A549 (cell line): Measurements from ENCODE around the gene DAB2.

Source experiments
- CBX2 ChIP-seq: fragments of 200-600 bp; sonication (generic); IDR thresholded peaks from 2 replicates; pipeline ENCODE4 v1.6.1; 2016; ENCODE audit warnings: low read depth, mild to moderate bottlenecking, borderline replicate concordance
- CTCF ChIP-seq: fragments of >200 bp; sonication (Bioruptor Twin); formaldehyde crosslinking; IDR thresholded peaks from 3 replicates; pipeline ENCODE4 v1.5.1; 2016
- EHF ChIP-seq: fragments of 250-450 bp; sonication (Bioruptor Pico); IDR thresholded peaks from 2 replicates; pipeline ENCODE4 v1.5.0; 2020; ENCODE audit warnings: mild to moderate bottlenecking
- EP300 ChIP-seq, 2 experiments: fragments of >200 bp; sonication (Bioruptor Twin); formaldehyde crosslinking; IDR thresholded peaks; 2 replicates in 1 of 2; 3 replicates in 1 of 2; pipeline ENCODE4 v1.6.1; 2016 to 2017
- KDM1A ChIP-seq: fragments of 200-600 bp; sonication (generic); IDR thresholded peaks from 2 replicates; pipeline ENCODE4 v1.6.1; 2016; ENCODE audit warnings: low read depth, mild to moderate bottlenecking
- MAX ChIP-seq: IDR thresholded peaks from 2 replicates; pipeline ENCODE4 v1.6.1; 2012
- MAZ ChIP-seq: fragments of 150-350 bp; IDR thresholded peaks from 2 replicates; pipeline ENCODE4 v1.6.1; 2014; ENCODE audit warnings: antibody characterized with exemption, low read depth, low read length, borderline replicate concordance
- MYC ChIP-seq: IDR thresholded peaks from 2 replicates; pipeline ENCODE4 v1.6.1; 2012; ENCODE audit warnings: mild to moderate bottlenecking, inconsistent platforms, low read length, improper control_type of control experiment, borderline replicate concordance
- PHF8 ChIP-seq: fragments of 200-600 bp; sonication (generic); IDR thresholded peaks from 2 replicates; pipeline ENCODE4 v1.6.1; 2016; ENCODE audit warnings: low read depth, mild to moderate bottlenecking, antibody characterized with exemption, moderate library complexity, borderline replicate concordance
- POLR2A ChIP-seq: IDR thresholded peaks from 2 replicates; pipeline ENCODE4 v1.6.1; 2012; ENCODE audit warnings: mild to moderate bottlenecking, low read length
- POLR2AphosphoS2 ChIP-seq: conservative IDR thresholded peaks from 2 replicates; pipeline ENCODE4 v1.6.1; 2012; ENCODE audit warnings: low read length, improper control_type of control experiment, inconsistent platforms
- RARB ChIP-seq: fragments of 250-450 bp; sonication (Bioruptor Pico); IDR thresholded peaks from 2 replicates; pipeline ENCODE4 v1.8.0; 2021; ENCODE audit warnings: mild to moderate bottlenecking, moderate library complexity
- SMC3 ChIP-seq: fragments of >200 bp; sonication (Bioruptor Twin); formaldehyde crosslinking; IDR thresholded peaks from 3 replicates; pipeline ENCODE4 v1.6.1; 2018; ENCODE audit warnings: inconsistent platforms
- USF2 ChIP-seq: fragments of 450-650 bp; IDR thresholded peaks from 2 replicates; pipeline ENCODE4 v1.6.1; 2014; ENCODE audit warnings: antibody characterized with exemption

GRCh38 chr5:39424736-39425637 lies at the start of gene DAB2:
- TF ChIP-seq MAZ (no peak), MYC (no peak; the same call in 1 of the 2 replicates), EP300 (IDR thresholded peaks at IDR 0.05) (peak in 1 of 2 experiments; percentile 16; a peak in 1 of 5 replicates), CTCF (peak; percentile 67), POLR2A (peak; percentile 35; the same call in 1 of the 2 replicates), CBX2 (no peak), MAX (peak; percentile 69), USF2 (no peak), POLR2AphosphoS2 (no peak), SMC3 (peak; percentile 79), EHF (no peak), PHF8 (no peak; the same call in 1 of the 2 replicates), RARB (CRISPR knock-in tag) (no peak), KDM1A (no peak)
